Measurements from ENCODE around the gene PKD1. TPM values are rescaled to one million over a fixed set of nuclear protein-coding genes. Genes with fewer than 3 reads are reported as not detected.

Gene PKD1
- total and polyA plus RNA-seq, 2 of the 13 experiments (the other 11 are each of a cell fraction or from before 2014, with no cell fraction given) = 22.1 to 23.0 TPM

- TF ChIP-seq ZNF687 (CRISPR knock-in tag; IDR thresholded peaks at IDR 0.05) (peak; percentile 97), TAF15 (IDR thresholded peaks at IDR 0.05; ENCODE audit: low read depth, low read length, poor library complexity, severe bottlenecking) (peak; percentile 23), ATF7-NPFF (CRISPR knock-in tag; IDR thresholded peaks at IDR 0.05; ENCODE audit: low read depth) (0 out of 2 replicates have a peak, but pooled peaks have one; percentile 61), ZFP36L2 (CRISPR knock-in tag; IDR thresholded peaks at IDR 0.05) (no peak), ZNF44 (CRISPR knock-in tag; IDR thresholded peaks at IDR 0.05) (no peak), ATRX (CRISPR knock-in tag; IDR thresholded peaks at IDR 0.05; ENCODE audit: borderline replicate concordance) (no peak), PATZ1 (CRISPR knock-in tag; IDR thresholded peaks at IDR 0.05) (peak; percentile 13; the same call in 1 of the 2 replicates), ZZZ3 (CRISPR knock-in tag; IDR thresholded peaks at IDR 0.05; ENCODE audit: borderline replicate concordance) (no peak), YY1 (IDR thresholded peaks at IDR 0.05; ENCODE audit: insufficient read depth, insufficient replicate concordance, low read depth, low read length) (no peak), CCAR2 (optimal IDR thresholded peaks at IDR 0.05; ENCODE audit: low read depth, low read length) (peak; percentile 47), PBX3 (CRISPR knock-in tag; IDR thresholded peaks at IDR 0.05; ENCODE audit: borderline replicate concordance) (no peak), UBTF (CRISPR knock-in tag; IDR thresholded peaks at IDR 0.05) (peak; percentile 65), ZNF280B (CRISPR knock-in tag; IDR thresholded peaks at IDR 0.05; ENCODE audit: borderline replicate concordance) (peak; percentile 56; the same call in 1 of the 2 replicates), ZBTB20 (CRISPR knock-in tag; IDR thresholded peaks at IDR 0.05; ENCODE audit: borderline replicate concordance, low read depth) (peak; percentile 43; the same call in 1 of the 2 replicates), NR2C2 (CRISPR knock-in tag; IDR thresholded peaks at IDR 0.05; ENCODE audit: borderline replicate concordance) (peak; percentile 84)
These were observed 14.1 kb upstream of the PKD1 start (continued) for GRCh38 chr16:2149630-2150417.
